Stimulated activated naive CD8-positive, alpha-beta T cell treated with anti-CD3 and anti-CD28 coated beads, Interleukin-15, amount 100 ng/mL, for 72 hours (primary cell): Measurements from ENCODE around the gene CELF2.
"Not testable (repeated sequence)": the region's sequence is repeated elsewhere in the genome, so short reads cannot be mapped to it uniquely, and the experiment has no call there.

Experiments
- ATAC-seq: fragments of 150-1000 bp; cut with Tn5 transposase; 2 replicates; pipeline ENCODE4 v1.10.0; 2021; ENCODE audit warnings: mild to moderate bottlenecking, moderate library complexity
- DNase-seq, 2 donors: peaks; one replicate each; pipeline ENCODE4 v3.0.0; 2021 to 2022
- H3K27ac Mint-ChIP-seq, 2 donors: one replicate each; pipeline ENCODE4 v1.8.0; 2022; ENCODE audit warnings: mild to moderate bottlenecking in 2 of 2, mixed read lengths in 2 of 2, moderate library complexity in 2 of 2
- H3K27me3 Mint-ChIP-seq: one replicate; pipeline ENCODE4 v1.8.0; 2022; ENCODE audit warnings: mixed read lengths
- H3K4me1 Mint-ChIP-seq: one replicate; pipeline ENCODE4 v1.8.0; 2022; ENCODE audit warnings: mild to moderate bottlenecking, mixed read lengths
- H3K4me3 Mint-ChIP-seq, 2 donors: one replicate each; pipeline ENCODE4 v1.8.0; 2022; ENCODE audit warnings: mild to moderate bottlenecking in 2 of 2, mixed read lengths in 2 of 2, moderate library complexity in 1 of 2
- H3K9me3 Mint-ChIP-seq, 2 donors: one replicate each; pipeline ENCODE4 v1.8.0; 2022; ENCODE audit warnings: mixed read lengths in 2 of 2

The CELF2 gene

DNA sequence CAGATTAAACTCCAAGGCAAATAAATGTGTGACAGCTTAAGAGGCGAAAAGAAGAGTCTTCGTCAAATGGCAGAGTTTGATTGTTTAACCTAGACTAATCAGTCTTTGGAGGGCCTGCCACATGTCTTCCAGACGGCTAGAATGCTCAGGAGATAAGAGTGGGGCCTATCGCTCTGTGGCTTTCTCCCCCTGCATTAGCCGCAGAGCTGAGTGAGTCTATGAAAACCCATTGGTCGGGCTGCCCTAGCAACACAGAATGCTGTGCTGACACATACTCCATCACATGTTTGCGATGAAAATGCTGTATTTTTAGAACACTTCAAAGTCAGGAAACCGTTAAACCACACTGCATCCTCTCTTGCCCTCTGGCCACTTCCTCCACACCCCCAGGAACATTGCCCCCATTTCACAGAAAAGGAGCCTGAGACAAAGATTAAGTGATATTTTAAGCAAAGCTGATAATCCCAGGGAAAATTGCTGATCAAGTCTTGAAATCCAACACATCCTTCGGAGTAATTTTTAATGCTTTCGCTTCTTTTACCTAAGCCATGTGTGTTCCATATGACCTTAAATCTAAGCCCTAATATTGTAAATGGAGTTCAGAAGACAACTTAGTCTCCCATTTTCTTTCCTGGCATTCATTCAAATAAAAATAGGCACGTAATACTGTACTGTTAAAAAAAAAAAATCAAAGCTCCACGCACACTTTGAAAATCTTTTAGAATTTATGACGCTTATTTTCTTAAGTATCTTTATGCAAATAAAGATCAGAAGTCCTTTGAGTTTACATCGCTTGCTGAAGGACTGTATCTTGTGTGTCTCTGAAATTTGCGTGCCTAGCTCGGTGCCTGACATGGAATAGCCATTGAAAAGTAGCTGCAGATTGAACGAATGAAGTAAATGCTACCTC, 161.2 kb downstream of the CELF2 start:
- H3K4me3 Mint-ChIP-seq: peak overlapping the region in 1 of 2 donors; percentile 90
- H3K27me3 Mint-ChIP-seq: no peaks in the 10 kb centered on the region
- peaks cover 0 to under 1% of the 10 kb centered on the region in 2 donors for H3K9me3 Mint-ChIP-seq
- H3K4me1 Mint-ChIP-seq: peaks cover 99% of the 10 kb centered on the region
- DNase-seq (peak; percentile 79 to 89), ATAC-seq (peak; percentile 86)
- H3K27ac Mint-ChIP-seq: peak overlapping the region; percentile 98

DNA sequence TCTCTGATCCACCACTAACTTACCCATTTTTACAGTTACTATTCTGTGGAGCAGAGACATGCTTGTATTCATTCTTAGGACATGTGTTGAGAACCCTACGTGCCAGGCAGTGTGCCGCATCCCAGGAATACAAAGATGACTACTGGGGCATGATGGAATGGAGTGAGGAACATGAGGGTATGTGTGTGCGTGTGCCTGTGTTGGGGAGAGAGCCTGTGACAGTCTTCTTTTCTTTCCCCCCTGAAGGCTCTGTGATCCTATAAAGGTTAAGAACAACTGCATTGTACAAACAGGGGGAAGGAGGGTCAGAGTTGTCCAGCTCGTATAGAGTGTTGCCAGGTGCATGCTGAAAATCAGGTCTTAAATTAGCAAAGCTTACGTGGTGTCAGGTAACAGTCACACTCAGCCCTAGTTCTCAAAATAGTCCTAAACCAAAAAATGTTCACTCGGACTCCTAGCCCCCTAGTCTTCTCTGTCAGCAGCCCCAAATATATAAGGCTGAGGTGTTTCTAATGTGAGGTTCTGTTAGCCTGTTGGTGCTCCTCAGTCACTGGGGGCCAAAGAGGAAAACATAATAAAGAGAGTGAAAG, 161.9 kb downstream of the CELF2 start:
- no peaks in the 10 kb centered on the region for H3K27me3 Mint-ChIP-seq
- peaks cover 99% of the 10 kb centered on the region for H3K4me1 Mint-ChIP-seq
- H3K9me3 Mint-ChIP-seq: peaks cover 0 to 6% of the 10 kb centered on the region in 2 donors
- peak overlapping the region in 1 of 2 donors; percentile 90 for H3K4me3 Mint-ChIP-seq
- peak overlapping the region; percentile 98 for H3K27ac Mint-ChIP-seq
- DNase-seq: no peak
- no peak for ATAC-seq

DNA sequence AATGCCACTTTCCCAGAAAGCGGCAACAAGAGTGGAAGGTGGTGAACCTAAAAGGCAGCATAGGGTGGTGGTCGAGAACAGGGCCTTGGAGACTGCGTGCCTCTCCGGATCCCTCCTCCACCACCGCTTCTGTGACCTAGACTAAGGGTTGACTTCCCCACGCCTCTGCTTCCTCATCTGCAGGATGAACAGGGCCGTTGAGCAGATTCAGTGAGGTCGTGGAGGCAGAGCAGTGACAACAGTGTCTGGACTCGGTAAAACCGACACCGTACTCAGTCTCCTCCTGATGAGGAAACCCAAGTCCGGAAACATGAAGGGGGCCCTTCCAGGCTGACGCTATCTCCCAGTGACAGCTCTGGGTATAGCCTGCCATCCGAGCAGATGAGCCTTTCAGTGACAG, 162.6 kb downstream of the CELF2 start:
- peaks cover 2 to 6% of the 10 kb centered on the region in 2 donors for H3K9me3 Mint-ChIP-seq
- DNase-seq: peak; percentile 58 to 84
- no peaks in the 10 kb centered on the region for H3K27me3 Mint-ChIP-seq
- peaks cover 93% of the 10 kb centered on the region for H3K4me1 Mint-ChIP-seq
- peak overlapping the region; percentile 98 for H3K27ac Mint-ChIP-seq
- H3K4me3 Mint-ChIP-seq: peak overlapping the region in 1 of 2 donors; percentile 90
- ATAC-seq: peak; percentile 73

DNA sequence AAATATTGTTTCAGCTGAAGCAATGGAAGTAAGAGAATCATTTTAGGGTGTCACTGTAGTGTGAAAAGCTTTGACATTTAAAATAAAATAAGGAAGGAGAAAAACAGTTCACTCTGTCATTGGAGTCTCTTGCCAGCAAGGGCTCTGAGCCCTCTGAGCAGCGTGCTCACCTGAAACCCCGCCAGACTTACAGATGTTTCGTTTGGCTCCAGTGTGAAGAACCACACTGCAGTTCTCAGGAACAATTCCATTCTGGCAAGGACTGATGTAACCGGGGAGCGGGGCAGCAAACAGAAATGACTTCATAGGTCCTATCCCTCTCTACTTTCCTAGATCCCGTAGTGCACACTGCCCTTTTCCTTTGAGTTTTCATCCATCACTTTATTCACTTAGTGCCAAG, 164.3 kb downstream of the CELF2 start:
- no peak for DNase-seq
- peak overlapping the region in 1 of 2 donors; percentile 71 for H3K4me3 Mint-ChIP-seq
- peaks cover 93% of the 10 kb centered on the region for H3K4me1 Mint-ChIP-seq
- H3K9me3 Mint-ChIP-seq: peaks cover 6 to 13% of the 10 kb centered on the region in 2 donors
- H3K27me3 Mint-ChIP-seq: no peaks in the 10 kb centered on the region
- H3K27ac Mint-ChIP-seq: peak overlapping the region; percentile 37 to 55
- ATAC-seq: no peak

DNA sequence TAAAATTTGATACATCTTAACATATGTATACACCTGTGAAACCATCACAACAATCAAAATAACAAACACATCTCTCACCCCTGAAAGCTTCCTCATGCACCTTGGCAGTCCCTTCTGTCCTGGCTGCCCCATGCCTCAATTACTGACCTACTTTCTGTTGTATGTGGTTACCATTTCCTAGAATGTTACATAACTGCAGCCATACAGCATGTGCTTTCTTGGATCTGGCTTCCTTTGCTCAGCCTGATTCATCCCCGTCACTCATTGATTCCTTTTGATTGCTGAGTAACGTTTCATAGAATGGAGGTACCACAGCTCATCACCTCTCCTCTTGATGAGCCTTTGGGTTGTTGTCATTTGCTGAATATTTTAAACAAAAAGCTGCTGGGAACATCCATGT, 165.3 kb downstream of the CELF2 start:
- no peak overlapping the region for H3K27ac Mint-ChIP-seq
- peak overlapping the region in 1 of 2 donors; percentile 71 for H3K4me3 Mint-ChIP-seq
- peaks cover 6 to 13% of the 10 kb centered on the region in 2 donors for H3K9me3 Mint-ChIP-seq
- DNase-seq (no peak), ATAC-seq (no peak)
- no peaks in the 10 kb centered on the region for H3K27me3 Mint-ChIP-seq
- H3K4me1 Mint-ChIP-seq: peaks cover 93% of the 10 kb centered on the region

DNA sequence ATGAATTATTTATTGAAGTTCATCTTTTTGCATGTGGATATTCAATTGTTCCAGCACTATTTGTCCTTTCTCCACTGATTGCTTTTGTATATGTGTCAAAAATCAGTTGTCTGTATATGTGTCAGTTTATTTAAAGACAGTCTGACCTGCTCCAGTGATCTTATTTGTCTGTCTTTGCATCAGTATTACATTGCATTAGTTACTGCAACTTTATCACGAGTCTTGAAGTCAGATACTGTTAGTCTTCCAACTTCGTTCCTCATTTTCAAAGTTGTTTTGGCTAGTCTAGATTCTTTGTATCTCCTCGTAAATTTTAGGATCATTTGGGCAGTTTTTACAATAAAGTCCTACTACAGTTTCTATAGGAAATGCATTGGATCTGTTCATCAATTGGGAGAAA, 166.4 kb downstream of the CELF2 start:
- Mint-ChIP-seq H3K9me3 (peaks cover 6 to 13% of the 10 kb centered on the region in 2 donors), H3K4me3 (peak overlapping the region in 1 of 2 donors; percentile 36), H3K27ac (peak overlapping the region; percentile 27 to 60), H3K4me1 (peaks cover 93% of the 10 kb centered on the region), H3K27me3 (no peaks in the 10 kb centered on the region)
- no peak for DNase-seq
- ATAC-seq: no peak

DNA sequence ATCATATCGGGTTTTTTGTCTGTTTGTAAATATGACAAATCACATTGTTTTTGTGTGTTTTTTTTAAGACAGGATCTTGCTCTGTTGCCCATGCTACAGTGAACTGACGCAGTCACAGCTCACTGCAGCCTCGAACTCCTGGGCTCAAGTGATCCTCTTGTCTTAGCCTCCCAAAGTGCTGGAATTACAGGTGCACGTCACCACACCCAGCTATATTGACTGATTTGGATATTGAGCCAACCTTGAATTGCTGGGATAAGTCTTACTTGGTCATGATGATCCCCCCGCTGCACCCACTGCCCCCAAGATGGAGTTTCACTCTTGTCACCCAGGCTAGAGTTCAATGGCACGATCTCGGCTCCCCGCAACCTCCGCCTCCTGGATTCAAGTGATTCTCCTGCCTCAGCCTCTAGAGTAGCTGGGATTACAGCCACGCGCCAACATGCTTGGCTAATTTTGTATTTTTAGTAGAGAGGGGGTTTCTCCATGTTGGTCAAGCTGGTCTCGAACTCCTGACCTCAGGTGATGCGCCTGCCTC, 167.5 kb downstream of the CELF2 start:
- Mint-ChIP-seq H3K27ac (peak overlapping the region; percentile 12 to 80), H3K4me3 (peak overlapping the region in 1 of 2 donors; percentile 44), H3K4me1 (peaks cover 93% of the 10 kb centered on the region), H3K9me3 (peaks cover 6 to 13% of the 10 kb centered on the region in 2 donors)
- not testable (repeated sequence) for DNase-seq, H3K27me3 Mint-ChIP-seq, ATAC-seq

DNA sequence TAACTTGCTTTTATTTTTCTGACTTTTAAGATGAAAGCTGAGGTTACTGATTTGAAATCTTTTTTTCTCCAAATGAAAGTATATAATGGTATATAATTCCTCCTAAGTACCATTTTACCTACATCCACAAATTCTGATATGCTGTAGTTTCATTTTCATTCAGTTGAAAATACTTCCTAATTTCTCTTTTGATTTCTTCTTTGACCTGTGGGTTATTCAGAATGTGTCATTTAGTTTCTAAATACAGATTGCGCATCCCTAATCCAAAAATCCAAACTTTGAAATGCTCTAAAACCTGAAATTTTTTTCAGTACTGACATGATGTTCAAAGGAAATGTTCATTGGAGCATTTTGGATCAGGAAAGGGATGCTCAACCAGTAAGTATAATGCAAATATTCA, 168.7 kb downstream of the CELF2 start:
- no peak for DNase-seq
- Mint-ChIP-seq H3K27me3 (no peaks in the 10 kb centered on the region), H3K27ac (peak overlapping the region; percentile 78 to 88), H3K9me3 (peaks cover 6 to 13% of the 10 kb centered on the region in 2 donors), H3K4me3 (peak overlapping the region; percentile 61 to 63), H3K4me1 (peaks cover 94% of the 10 kb centered on the region)
- ATAC-seq: no peak

DNA sequence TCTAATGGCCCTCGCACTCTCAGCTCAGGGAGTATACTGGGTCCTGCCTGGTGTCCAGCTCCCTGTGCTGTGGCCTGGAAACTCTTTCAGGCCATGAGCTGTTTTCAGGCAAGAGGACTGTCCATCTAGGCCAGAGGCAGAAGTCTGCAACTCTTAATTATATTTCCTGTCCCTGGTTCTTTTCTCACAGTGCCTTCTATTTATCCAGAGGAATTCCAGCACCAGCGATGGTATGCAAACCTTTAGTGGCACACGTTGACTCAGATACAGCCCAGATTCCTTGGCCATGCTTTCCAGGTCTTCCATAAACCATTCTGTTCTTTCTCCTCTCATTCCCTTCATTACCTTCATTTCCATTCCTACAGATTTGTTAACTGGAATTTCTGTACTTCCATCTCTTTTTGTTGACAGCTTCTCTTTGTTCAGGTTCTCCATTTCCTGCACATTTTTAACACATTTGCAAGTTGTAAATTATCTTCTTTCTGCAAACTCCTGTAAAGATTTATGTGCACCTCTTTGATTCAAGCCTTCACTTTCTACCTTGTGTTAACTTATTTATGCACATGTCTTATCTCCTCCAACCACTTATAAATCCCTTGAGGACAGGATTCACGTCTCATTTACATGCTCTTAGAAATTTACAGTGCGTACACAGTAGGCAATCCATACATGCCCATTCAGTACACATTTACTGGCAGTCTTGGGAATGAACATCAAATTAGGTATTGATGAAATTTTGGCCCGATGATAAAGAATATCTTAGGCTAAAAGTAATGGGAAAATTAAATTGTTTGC, 172.1 kb downstream of the CELF2 start:
- Mint-ChIP-seq H3K9me3 (peaks cover 0 to 13% of the 10 kb centered on the region in 2 donors), H3K4me1 (peaks cover 94% of the 10 kb centered on the region), H3K27me3 (no peaks in the 10 kb centered on the region), H3K4me3 (peak overlapping the region; percentile 51), H3K27ac (no peak overlapping the region)
- no peak for DNase-seq
- no peak for ATAC-seq

DNA sequence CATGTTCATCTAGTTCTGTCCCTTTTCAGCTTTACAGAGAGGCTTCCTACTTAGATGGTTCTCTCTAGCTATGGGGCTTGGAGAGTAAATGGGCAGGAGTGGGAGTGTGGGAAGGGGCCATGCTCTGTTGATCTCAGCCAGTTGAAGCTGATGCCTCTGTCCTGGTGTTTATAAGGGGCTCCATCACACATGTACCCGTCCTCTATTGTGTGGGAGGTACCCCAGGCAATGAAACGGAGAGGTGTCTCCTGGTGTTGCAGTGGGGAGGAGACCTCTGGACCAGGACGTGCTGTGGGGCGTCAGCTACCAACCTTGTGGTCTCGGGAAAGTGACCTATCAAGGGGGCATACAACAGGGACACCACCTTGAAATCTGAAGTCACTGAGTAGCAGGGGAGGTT, 173.5 kb downstream of the CELF2 start:
- Mint-ChIP-seq H3K4me3 (peak overlapping the region in 1 of 2 donors; percentile 8), H3K27ac (peak overlapping the region; percentile 29 to 61), H3K27me3 (no peaks in the 10 kb centered on the region), H3K9me3 (peaks cover 0 to 2% of the 10 kb centered on the region in 2 donors), H3K4me1 (peaks cover 98% of the 10 kb centered on the region)
- no peak for DNase-seq
- ATAC-seq: peak; percentile 26

DNA sequence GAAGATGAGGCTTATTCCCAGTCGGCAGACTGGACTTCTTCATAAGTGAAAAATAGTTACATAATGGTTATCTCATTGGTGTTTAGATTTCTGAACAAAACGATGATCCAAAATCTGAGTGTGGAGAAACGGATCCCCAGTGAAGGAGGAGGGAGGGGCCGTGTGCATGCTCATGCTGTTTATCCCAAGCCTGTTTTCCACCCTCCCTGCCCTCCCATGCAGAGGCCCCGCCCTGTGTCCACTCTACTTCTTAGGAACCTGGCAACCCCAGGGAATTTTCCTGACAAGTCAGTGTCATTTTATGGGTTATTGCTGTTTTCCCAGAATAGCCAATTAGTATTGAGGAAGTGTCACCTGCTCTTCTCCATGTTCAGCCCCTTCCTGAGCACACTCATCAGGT, 174.0 kb downstream of the CELF2 start:
- ATAC-seq: no peak
- Mint-ChIP-seq H3K9me3 (no peaks in the 10 kb centered on the region), H3K4me1 (peaks cover 98% of the 10 kb centered on the region), H3K27ac (peak overlapping the region; percentile 29 to 61), H3K4me3 (peak overlapping the region in 1 of 2 donors; percentile 45), H3K27me3 (no peaks in the 10 kb centered on the region)
- no peak for DNase-seq

DNA sequence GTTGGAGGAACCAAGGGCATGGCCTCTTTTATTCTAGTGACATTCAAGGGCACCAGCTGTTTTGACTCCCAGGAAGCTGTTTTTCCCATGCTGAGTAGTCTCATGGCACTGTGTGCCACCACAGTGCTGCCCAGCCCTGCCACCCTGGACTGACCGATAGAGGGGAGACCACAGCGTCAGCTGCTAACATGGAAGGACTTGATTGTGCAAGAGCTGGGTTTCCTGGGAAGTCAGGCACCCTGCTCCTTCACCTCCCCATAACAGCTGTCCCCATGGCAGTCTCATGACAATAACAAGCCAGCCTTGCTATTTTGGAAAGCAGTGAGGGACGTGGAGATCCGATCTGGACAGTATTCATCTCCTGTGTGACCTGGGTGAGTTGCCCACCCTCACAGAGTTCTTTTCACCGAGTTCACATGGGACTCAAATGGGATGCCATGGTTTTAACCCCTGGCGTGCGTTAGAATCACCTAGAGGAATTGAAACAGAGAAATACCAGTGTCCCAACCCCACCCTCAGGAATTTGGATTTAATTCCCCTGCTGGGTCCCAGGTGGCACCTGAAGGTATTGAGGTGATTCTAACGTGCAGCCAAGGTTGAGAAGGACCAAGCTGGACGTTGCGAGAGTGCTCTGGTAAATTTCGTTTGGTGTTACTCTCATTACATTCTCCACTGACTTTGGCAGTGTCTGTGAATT, 174.8 kb downstream of the CELF2 start:
- no peak for DNase-seq
- H3K27me3 Mint-ChIP-seq: no peaks in the 10 kb centered on the region
- peaks cover 98% of the 10 kb centered on the region for H3K4me1 Mint-ChIP-seq
- H3K27ac Mint-ChIP-seq: peak overlapping the region; percentile 20 to 98
- H3K9me3 Mint-ChIP-seq: no peaks in the 10 kb centered on the region
- peak overlapping the region in 1 of 2 donors; percentile 48 for H3K4me3 Mint-ChIP-seq
- no peak for ATAC-seq

DNA sequence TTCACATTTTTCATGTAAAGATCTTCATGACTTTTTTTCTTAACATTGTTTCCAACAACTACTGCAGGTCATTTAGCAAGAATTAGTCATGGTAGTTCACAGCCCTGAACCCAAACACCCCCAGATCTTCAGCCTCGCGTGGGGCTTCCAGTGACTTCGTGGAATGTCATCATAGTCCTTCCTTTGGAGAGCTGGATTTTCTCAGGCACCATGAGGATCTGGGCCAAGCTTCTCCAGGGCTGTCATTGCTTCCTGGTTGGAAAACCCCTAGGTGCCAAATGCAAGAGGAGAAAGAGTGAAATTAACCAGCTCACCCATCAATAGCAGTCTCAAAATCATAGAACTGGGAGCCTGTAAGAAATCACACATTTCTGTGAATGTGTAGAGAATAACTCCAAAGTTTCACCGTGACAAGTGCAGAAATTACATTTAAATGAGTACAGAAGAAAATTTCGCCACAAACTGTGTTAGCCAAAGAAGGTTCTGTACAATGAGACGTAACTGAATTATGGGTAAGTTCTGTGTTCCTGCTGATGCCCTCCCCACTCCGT, 175.4 kb downstream of the CELF2 start:
- Mint-ChIP-seq H3K9me3 (no peaks in the 10 kb centered on the region), H3K27ac (peak overlapping the region; percentile 92 to 98), H3K4me3 (peak overlapping the region; percentile 29 to 48), H3K27me3 (no peaks in the 10 kb centered on the region), H3K4me1 (peaks cover 98% of the 10 kb centered on the region)
- DNase-seq (no peak), ATAC-seq (no peak)

DNA sequence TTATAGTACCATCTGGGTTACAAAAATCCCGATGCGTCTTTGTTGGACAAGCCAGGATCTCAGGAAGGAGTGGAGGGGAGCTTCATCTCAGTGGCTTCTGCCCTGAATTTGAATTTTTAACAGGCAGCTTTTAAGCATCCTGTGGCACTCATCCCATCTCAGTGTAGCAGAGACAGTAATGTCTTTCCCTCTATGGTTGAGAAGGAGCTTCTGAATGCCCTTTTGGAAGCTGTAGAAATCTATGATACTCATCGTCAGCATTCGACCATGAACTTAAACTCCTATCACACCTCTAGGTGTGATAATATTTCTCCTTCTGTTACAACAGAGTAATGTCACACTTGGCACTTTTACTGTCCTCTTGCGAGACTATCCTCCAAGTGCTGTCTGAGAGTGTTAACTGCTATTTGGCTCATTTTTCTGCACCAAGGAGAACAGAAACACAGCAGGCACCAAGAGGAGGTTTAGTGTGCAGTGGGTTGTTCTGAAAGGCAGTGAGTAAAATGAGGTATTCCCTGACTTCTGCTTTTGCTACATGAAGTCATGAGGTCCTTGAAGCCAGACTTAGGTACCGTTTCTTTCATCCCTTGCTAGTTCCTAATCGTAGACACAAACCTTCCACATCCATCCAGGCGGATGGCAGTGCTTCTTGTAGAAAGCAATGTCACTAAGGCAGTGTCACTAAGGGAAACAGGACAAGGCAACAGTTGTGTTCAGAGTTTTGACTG, 177.4 kb downstream of the CELF2 start:
- peak overlapping the region; percentile 4 to 75 for H3K27ac Mint-ChIP-seq
- no peak for DNase-seq
- no peaks in the 10 kb centered on the region for H3K9me3 Mint-ChIP-seq
- no peak for ATAC-seq
- no peak overlapping the region for H3K4me3 Mint-ChIP-seq
- H3K4me1 Mint-ChIP-seq: peaks cover 98% of the 10 kb centered on the region
- no peaks in the 10 kb centered on the region for H3K27me3 Mint-ChIP-seq
